ENCODE results near the gene CFAP46.
"Not testable (repeated sequence)": the region's sequence is repeated elsewhere in the genome, so short reads cannot be mapped to it uniquely, and the experiment has no call there.

The CFAP46 gene

GRCh38 chr10:132912713-132913558 is 29.4 kb downstream of the CFAP46 start:
- no peak for DNase-seq (ENCODE audit: low spot score)

GRCh38 chr10:132912225-132912712 is 30.1 kb downstream of the CFAP46 start:
- DNase-seq (ENCODE audit: low spot score), result no peak

- no peak for DNase-seq (ENCODE audit: low spot score)
Measured at GRCh38 chr10:132911786-132912097, 30.6 kb downstream of the CFAP46 start.

GRCh38 chr10:132910901-132911785 is 31.2 kb downstream of the CFAP46 start:
- no peak for DNase-seq (ENCODE audit: low spot score)

GRCh38 chr10:132910186-132910880 is 32.0 kb downstream of the CFAP46 start:
- no peak for DNase-seq (ENCODE audit: low spot score)

GRCh38 chr10:132909491-132910071 is 32.8 kb downstream of the CFAP46 start:
- no peak for DNase-seq (ENCODE audit: low spot score)

GRCh38 chr10:132908621-132909295 is 33.6 kb downstream of the CFAP46 start:
- no peak for DNase-seq (ENCODE audit: low spot score)

GRCh38 chr10:132907821-132908620 is 34.3 kb downstream of the CFAP46 start:
- DNase-seq (ENCODE audit: low spot score), result no peak

GRCh38 chr10:132906836-132907235 is 35.5 kb downstream of the CFAP46 start:
- no peak for DNase-seq (ENCODE audit: low spot score)

GRCh38 chr10:132906106-132906505 is 36.3 kb downstream of the CFAP46 start:
- no peak for DNase-seq (ENCODE audit: low spot score)

GRCh38 chr10:132905661-132906060 is 36.7 kb downstream of the CFAP46 start:
- no peak for DNase-seq (ENCODE audit: low spot score)

- DNase-seq (ENCODE audit: low spot score), result no peak
Measured at GRCh38 chr10:132904814-132905649, 37.3 kb downstream of the CFAP46 start.

GRCh38 chr10:132904181-132904813 is 38.1 kb downstream of the CFAP46 start:
- DNase-seq (ENCODE audit: low spot score), result peak; percentile 10

- DNase-seq (ENCODE audit: low spot score), result not testable (repeated sequence)
Measured at GRCh38 chr10:132902656-132903575, 39.5 kb downstream of the CFAP46 start.

- no peak for DNase-seq (ENCODE audit: low spot score)
Measured at GRCh38 chr10:132901351-132901750, 41.0 kb downstream of the CFAP46 start.

- DNase-seq (ENCODE audit: low spot score), result no peak
Measured at GRCh38 chr10:132900211-132900756, 42.1 kb downstream of the CFAP46 start.

GRCh38 chr10:132899751-132900065 is 42.7 kb downstream of the CFAP46 start:
- no peak for DNase-seq (ENCODE audit: low spot score)

Measured in pons (tissue), 1 donor.